Heart right ventricle (tissue), 16 donors: ENCODE results near the gene QRFPR. TPM values are rescaled to one million over a fixed set of nuclear protein-coding genes. Genes with fewer than 3 reads are reported as not detected.
A peak's percentile ranks its signal among the peaks of the same experiment; 100 is the strongest.
"Not testable (repeated sequence)": the region's sequence is repeated elsewhere in the genome, so short reads cannot be mapped to it uniquely, and the experiment has no call there.

ENCODE experiments used
- ATAC-seq, 8 donors: fragments of 200-7000 bp; cut with Tn5 transposase; one replicate each; pipeline ENCODE4 v1.9.1; 2020; ENCODE audit warnings: mild to moderate bottlenecking in 8 of 8, moderate library complexity in 8 of 8, moderate number of reproducible peaks in 1 of 8
- DNase-seq, 2 donors: peaks; one replicate each; pipeline ENCODE4 v3.0.0-alpha.2; 2020
- H3K27ac ChIP-seq, 10 donors: fragments of 200-600 bp; sonication (generic) in 2 of 10; one replicate each; pipeline versions ENCODE4 v1.5.0 to v1.8.0; 2020 to 2022; ENCODE audit warnings: mild to moderate bottlenecking in 3 of 10
- H3K27me3 ChIP-seq, 7 donors: fragments of 200-600 bp; one replicate each; pipeline ENCODE4 v1.8.0; 2021 to 2022; ENCODE audit warnings: mild to moderate bottlenecking in 2 of 7
- H3K36me3 ChIP-seq, 9 donors: fragments of 200-600 bp; sonication (generic) in 1 of 9; one replicate each; pipeline versions ENCODE4 v1.5.0 to v1.8.0; 2020 to 2022; ENCODE audit warnings: mild to moderate bottlenecking in 2 of 9
- H3K4me1 ChIP-seq, 9 donors: fragments of 200-600 bp; sonication (generic) in 1 of 9; one replicate each; pipeline versions ENCODE4 v1.5.0 to v1.8.0; 2020 to 2022; ENCODE audit warnings: mild to moderate bottlenecking in 4 of 9
- H3K4me3 ChIP-seq, 10 donors: fragments of 200-600 bp; sonication (generic) in 2 of 10; one replicate each; pipeline versions ENCODE4 v1.5.0 to v1.8.0; 2020 to 2022; ENCODE audit warnings: mild to moderate bottlenecking in 7 of 10, moderate library complexity in 2 of 10
- H3K9me3 ChIP-seq, 11 donors: fragments of 200-600 bp in 10 of 11; sonication (generic) in 2 of 11; one replicate each; pipeline versions ENCODE4 v1.5.0 to v1.8.0; 2013 to 2022; ENCODE audit warnings: mild to moderate bottlenecking in 2 of 11, control low read depth in 1 of 11, moderate library complexity in 1 of 11
- CTCF ChIP-seq, 9 donors: fragments of 200-600 bp; sonication (generic) in 2 of 9; IDR thresholded peaks; one replicate each; pipeline versions ENCODE4 v1.5.0 to v1.8.0; 2021 to 2022; ENCODE audit warnings: antibody characterized with exemption in 9 of 9, mild to moderate bottlenecking in 5 of 9, moderate library complexity in 1 of 9
- WGBS, 2 donors: extraction: QIAGEN DNeasy Blood & Tissue Kit; methylation state at CpG; one replicate each; pipeline ENCODE4 v1.1.7; 2013; ENCODE audit warnings: inconsistent platforms in 1 of 2; 5-methylcytosine and 5-hydroxymethylcytosine counted together
- intact Hi-C, 10 donors: fragments of 100-400 bp; cut with DNase I; formaldehyde crosslinking; loops; one replicate each; pipeline versions ENCODE4 v1.11.1 to v1.14.2; 2022
- long read RNA-seq, 3 donors: library from polyadenylated mRNA; unstranded; transcript quantifications; one replicate each; pipeline ENCODE4 v2.0.0, GENCODE V29; 2020 to 2021
- polyA plus RNA-seq, 2 donors: library from polyadenylated mRNA; stranded (reverse); fragments of 200-250 nt; gene quantifications; one replicate each; pipeline ENCODE4 v1.2.3, GENCODE V29; 2013
- total RNA-seq, 10 donors: library from RNA; stranded (reverse); fragmentation: NEBNext Ultra II Directional in 3 of 10; extraction: Animal tissue kit (Norgen Biotek cat#: 25700) in 3 of 10; gene quantifications; one replicate each; pipeline versions ENCODE4 v1.2.1 to v1.2.4, GENCODE V29; 2021 to 2023
- donor health status: Arrhythmogenic right ventricular cardiomyopathy.
- donor health status: ischemic (EF 13 %, LVEDD 7.1; RV severe dilation, severe dysfunction).
- donor health status: healthy with polysubstance abuse.
- donor health status: DM: no; HTN: yes; CAD: no.
- donor health status: DM: no; HTN: no; CAD: no.
- donor health status: ischemic (EF 25% LVEDD 6.9; RV normal size, moderate dysfunction).
- donor health status: ischemic (EF 25% LVEDD 5.7; RV mildly dilated, moderate dysfunction).
- donor health status: healthy.
- donor health status: DM: yes; HTN: yes; CAD: no.
- donor health status: Ischemic cardiomyopathy.
- donor health status: ischemic (EF 35%, LVEDD 5.7; RV mildly dilated, moderate dysfunction).
- donor health status: nonischemic (EF 11% LVEDD 7.7; RV severe dilation, severe dysfunction).
- donor health status: DM: yes; HTN: yes; CAD: no.
- donor health status: PGD.
- donor health status: ischemic (EF 29% LVEDD 5.4; RV normal size, mild dysfunction).
- donor health status: nonischemic (EF 23%, LVEDD 6.1; RV moderate dilation, normal function).

QRFPR gene
- total RNA-seq = 1 to 10 TPM in 6 of 10 donors, under 1 TPM in 4; 0.22 to 4.2 (median 2.9) TPM
- 1 to 10 TPM in 1 of 2 donors, under 1 TPM in 1; 0.88 to 1.9 TPM for polyA plus RNA-seq
- long read RNA-seq, donor 1, partial matches to known transcripts = 0 of 1 reads
- long read RNA-seq, donor 1, other reads (novel, unspliced or antisense) = 1 of 1 reads
- long read RNA-seq, donor 2 = 0 reads
- long read RNA-seq, donor 3, transcript QRFPR-202 (6 exons, 1,708 nt) = major isoform, 15 of 17 reads
- long read RNA-seq, donor 3, partial matches to known transcripts = 1 of 17 reads
- long read RNA-seq, donor 3, other reads (novel, unspliced or antisense) = 0 of 17 reads

GRCh38 chr4:121380776-121381462 lies at the start of gene QRFPR:
Gene QRFPR, minus strand, starts transcription at chr4:121381018. Its CDS starts 371 bp downstream, at chr4:121380647.
- Histone ChIP-seq H3K27ac (peak within 1 kb of the TSS in 3 of 10 donors; percentile 21 to 36 (median 34)), H3K9me3 (no peaks in the 10 kb centered on the region), H3K36me3 (no peaks in the 10 kb centered on the region), H3K4me3 (peak within 1 kb of the TSS; percentile 40 to 64 (median 53)), H3K4me1 (peaks cover 0 to 13% (median 9%) of the 10 kb centered on the region in 9 donors), H3K27me3 (peaks cover 0 to 60% (median 25%) of the 10 kb centered on the region in 7 donors)
- intact Hi-C loops = no loop called here
- peak; percentile 76 to 95 (median 88) for ATAC-seq
- TF ChIP-seq CTCF (IDR thresholded peaks at IDR 0.05) = no peak
- peak; percentile 22 to 30 for DNase-seq
- 7 to 8% methylated on average over 34 to 35 of the region's 35 CpGs for WGBS, 2 donors

- WGBS, 2 donors = 59 to 75% methylated on average over 2 of the region's 2 CpGs
- H3K4me1 ChIP-seq = no peaks in the 10 kb centered on the region
- H3K27ac ChIP-seq = no peak overlapping the region
- ATAC-seq = no peak
- intact Hi-C loops = loop anchor here in 2 of 10 donors (10.0 kb wide), 1 partner anchor 54 kb away; no protein-coding TSS in a partner anchor
- no peaks in the 10 kb centered on the region for H3K36me3 ChIP-seq
- H3K4me3 ChIP-seq = no peak overlapping the region
- no peaks in the 10 kb centered on the region for H3K27me3 ChIP-seq
- no peak for TF ChIP-seq CTCF (IDR thresholded peaks at IDR 0.05)
- H3K9me3 ChIP-seq = no peaks in the 10 kb centered on the region
- no peak for DNase-seq
Observed at GRCh38 chr4:121428721-121429120, 47.9 kb upstream of the QRFPR start.

GRCh38 chr4:121421594-121421993 lies 40.8 kb upstream of the QRFPR start:
- Histone ChIP-seq H3K4me1 (peaks cover 0 to 11% (median 0%) of the 10 kb centered on the region in 9 donors), H3K27me3 (no peaks in the 10 kb centered on the region), H3K4me3 (peak overlapping the region in 7 of 10 donors; percentile 8 to 38 (median 25)), H3K36me3 (no peaks in the 10 kb centered on the region), H3K9me3 (no peaks in the 10 kb centered on the region), H3K27ac (no peak overlapping the region)
- WGBS, 2 donors = 27 to 40% methylated on average over 4 of the region's 4 CpGs
- TF ChIP-seq CTCF (IDR thresholded peaks at IDR 0.05) = peak; percentile 21 to 65 (median 46)
- ATAC-seq (no peak), DNase-seq (no peak)
- intact Hi-C loops = loop anchor here in 9 of 10 donors (1.0 to 10.0 kb wide), 5 partner anchors 47 to 51 kb away; no protein-coding TSS in a partner anchor

GRCh38 chr4:121411151-121411744 lies 30.4 kb upstream of the QRFPR start:
- intact Hi-C loops = no loop called here
- 42 to 43% methylated on average over 2 of the region's 2 CpGs for WGBS, 2 donors
- no peak for DNase-seq
- no peaks in the 10 kb centered on the region for H3K4me1 ChIP-seq
- H3K9me3 ChIP-seq = peaks cover 0 to 16% (median 0%) of the 10 kb centered on the region in 11 donors
- no peak overlapping the region for H3K27ac ChIP-seq
- ATAC-seq = no peak
- no peak for TF ChIP-seq CTCF (IDR thresholded peaks at IDR 0.05)
- no peaks in the 10 kb centered on the region for H3K36me3 ChIP-seq
- no peak overlapping the region for H3K4me3 ChIP-seq
- H3K27me3 ChIP-seq = no peaks in the 10 kb centered on the region

- H3K4me1 ChIP-seq, DNase-seq, H3K27ac ChIP-seq, ATAC-seq, H3K9me3 ChIP-seq, intact Hi-C loops, H3K27me3 ChIP-seq, H3K36me3 ChIP-seq, H3K4me3 ChIP-seq: not testable (repeated sequence)
- WGBS, 2 donors = 76 to 87% methylated on average over 2 of the region's 2 CpGs
Observed at GRCh38 chr4:121408567-121408966, 27.7 kb upstream of the QRFPR start.
